Astrocyte (in vitro differentiated cells and primary cell): ENCODE measurements around the gene SP3. TPM values are rescaled to one million over a fixed set of nuclear protein-coding genes. Genes with fewer than 3 reads are reported as not detected.

ENCODE experiments used
- DNase-seq: peaks from one replicate; pipeline ENCODE4 v3.0.0-alpha.2; 2010; ENCODE audit warnings: low read depth
- FAIRE-seq: peaks from 2 replicates; lab custom pipeline; 2011; peaks lifted over from hg19 to GRCh38; lab: Jason Lieb, UNC
- H2AFZ ChIP-seq: 2 replicates; pipeline ENCODE4 v1.6.0; 2012; ENCODE audit warnings: low read depth, low read length, inconsistent platforms
- H3K27ac ChIP-seq: 2 replicates; pipeline ENCODE4 v1.5.1; 2011; ENCODE audit warnings: low read depth, low read length, inconsistent platforms
- H3K27me3 ChIP-seq: 2 replicates; pipeline ENCODE4 v1.6.0; 2011; ENCODE audit warnings: low read length, inconsistent platforms; ENCODE audit not compliant: insufficient read depth
- H3K36me3 ChIP-seq: 2 replicates; pipeline ENCODE4 v1.5.1; 2011; ENCODE audit warnings: low read length, inconsistent platforms; ENCODE audit not compliant: insufficient read depth
- H3K4me1 ChIP-seq: 2 replicates; pipeline ENCODE4 v1.5.1; 2011; ENCODE audit warnings: low read length, inconsistent platforms; ENCODE audit not compliant: insufficient read depth
- H3K4me2 ChIP-seq: 2 replicates; pipeline ENCODE4 v1.6.0; 2012; ENCODE audit warnings: low read length, inconsistent platforms
- H3K4me3 ChIP-seq: 2 replicates; pipeline ENCODE4 v1.5.1; 2011; ENCODE audit warnings: low read depth, mild to moderate bottlenecking, low read length, inconsistent platforms; ENCODE audit not compliant: insufficient read depth
- H3K79me2 ChIP-seq: 2 replicates; pipeline ENCODE4 v1.6.0; 2012; ENCODE audit warnings: mild to moderate bottlenecking, low read length, inconsistent platforms; ENCODE audit not compliant: insufficient read depth
- H3K9ac ChIP-seq: 2 replicates; pipeline ENCODE4 v1.6.0; 2012; ENCODE audit warnings: mild to moderate bottlenecking, low read length, inconsistent platforms
- H3K9me3 ChIP-seq: 2 replicates; pipeline ENCODE4 v1.5.1; 2012; ENCODE audit warnings: low read depth, mild to moderate bottlenecking, low read length, inconsistent platforms; ENCODE audit not compliant: insufficient read depth
- H4K20me1 ChIP-seq: 2 replicates; pipeline ENCODE4 v1.6.0; 2012; ENCODE audit warnings: low read length, inconsistent platforms; ENCODE audit not compliant: insufficient read depth
- H3K27ac Mint-ChIP-seq: one replicate; pipeline ENCODE4 v1.8.0; 2021; ENCODE audit warnings: mild to moderate bottlenecking, mixed read lengths; ENCODE audit not compliant: unreplicated experiment
- H3K27me3 Mint-ChIP-seq: one replicate; pipeline ENCODE4 v1.8.0; 2021; ENCODE audit warnings: low read depth, mixed read lengths; ENCODE audit not compliant: unreplicated experiment
- H3K36me3 Mint-ChIP-seq: one replicate; pipeline ENCODE4 v1.8.0; 2021; ENCODE audit warnings: low read depth, mixed read lengths; ENCODE audit not compliant: unreplicated experiment
- H3K4me1 Mint-ChIP-seq: one replicate; pipeline ENCODE4 v1.8.0; 2021; ENCODE audit warnings: low read depth, mixed read lengths; ENCODE audit not compliant: unreplicated experiment
- H3K4me3 Mint-ChIP-seq: one replicate; pipeline ENCODE4 v1.8.0; 2021; ENCODE audit warnings: mild to moderate bottlenecking, moderate library complexity, mixed read lengths; ENCODE audit not compliant: unreplicated experiment
- H3K9me3 Mint-ChIP-seq: one replicate; pipeline ENCODE4 v1.8.0; 2021; ENCODE audit warnings: mild to moderate bottlenecking, mixed read lengths; ENCODE audit not compliant: unreplicated experiment
- CTCF ChIP-seq: IDR thresholded peaks from 2 replicates; pipeline ENCODE4 v1.5.1; 2011; ENCODE audit warnings: low read depth, mild to moderate bottlenecking, inconsistent platforms, low read length, moderate library complexity; ENCODE audit not compliant: insufficient read depth
- EZH2 ChIP-seq: IDR thresholded peaks from 2 replicates; pipeline ENCODE4 v1.6.1; 2012; ENCODE audit warnings: mild to moderate bottlenecking, low read length, inconsistent platforms; ENCODE audit not compliant: insufficient read depth
- total RNA-seq: library from RNA; stranded (reverse); gene quantifications from 2 replicates; pipeline ENCODE4 v1.2.1, GENCODE V29; 2021

SP3 gene
- total RNA-seq, 1 donor from 2014 or later, result 59.6 TPM

GRCh38 chr2:174007010-174007409 is 41.8 kb upstream of the SP3 start:
- Histone ChIP-seq H3K9me3 (no peaks in the 10 kb centered on the region), H4K20me1 (no peaks in the 10 kb centered on the region), H3K4me3 (no peak overlapping the region), H3K4me2 (no peak overlapping the region), H3K27me3 (no peaks in the 10 kb centered on the region), H3K9ac (no peak overlapping the region), H2AFZ (no peak overlapping the region), H3K27ac (no peak overlapping the region), H3K4me1 (peaks cover 24% of the 10 kb centered on the region), H3K36me3 (no peaks in the 10 kb centered on the region), H3K79me2 (no peaks in the 10 kb centered on the region)
- no peak for TF ChIP-seq CTCF
- TF ChIP-seq EZH2, result no peak
- DNase-seq, result no peak
- H3K9me3 Mint-ChIP-seq, result peaks cover 3% of the 10 kb centered on the region
- H3K4me1 Mint-ChIP-seq, result peaks cover 18% of the 10 kb centered on the region
- H3K36me3 Mint-ChIP-seq, result no peaks in the 10 kb centered on the region
- H3K4me3 Mint-ChIP-seq, result no peak overlapping the region
- FAIRE-seq, result no peak
- no peak overlapping the region for H3K27ac Mint-ChIP-seq
- H3K27me3 Mint-ChIP-seq, result peaks cover 3% of the 10 kb centered on the region

- TF ChIP-seq CTCF, result no peak
- no peak for TF ChIP-seq EZH2
- DNase-seq, result peak; percentile 31
- peaks cover 3% of the 10 kb centered on the region for H3K9me3 Mint-ChIP-seq
- Histone ChIP-seq H3K4me2 (no peak overlapping the region), H3K27ac (no peak overlapping the region), H3K79me2 (no peaks in the 10 kb centered on the region), H3K9me3 (no peaks in the 10 kb centered on the region), H3K36me3 (no peaks in the 10 kb centered on the region), H3K4me3 (no peak overlapping the region), H2AFZ (no peak overlapping the region), H3K27me3 (no peaks in the 10 kb centered on the region), H3K9ac (no peak overlapping the region), H3K4me1 (peaks cover 24% of the 10 kb centered on the region), H4K20me1 (no peaks in the 10 kb centered on the region)
- peaks cover 18% of the 10 kb centered on the region for H3K4me1 Mint-ChIP-seq
- peaks cover 4% of the 10 kb centered on the region for H3K27me3 Mint-ChIP-seq
- no peak overlapping the region for H3K4me3 Mint-ChIP-seq
- H3K27ac Mint-ChIP-seq, result no peak overlapping the region
- FAIRE-seq, result no peak
- H3K36me3 Mint-ChIP-seq, result no peaks in the 10 kb centered on the region
These were observed 40.7 kb upstream of the SP3 start for GRCh38 chr2:174005801-174006419.

GRCh38 chr2:174004905-174005605 is 39.9 kb upstream of the SP3 start:
- peak overlapping the region; percentile 62 for H3K27ac Mint-ChIP-seq

More at GRCh38 chr2:174004905-174005605, 39.9 kb upstream of the SP3 start:
- H3K4me2 ChIP-seq, result peak overlapping the region; percentile 47
- H3K9me3 ChIP-seq, result no peaks in the 10 kb centered on the region
- H4K20me1 ChIP-seq, result no peaks in the 10 kb centered on the region
- no peaks in the 10 kb centered on the region for H3K27me3 ChIP-seq
- H3K4me1 ChIP-seq, result peaks cover 23% of the 10 kb centered on the region
- H3K4me3 ChIP-seq, result no peak overlapping the region
- H3K36me3 ChIP-seq, result no peaks in the 10 kb centered on the region
- H3K4me3 Mint-ChIP-seq, result no peak overlapping the region
- no peak overlapping the region for H2AFZ ChIP-seq
- H3K9me3 Mint-ChIP-seq, result peaks cover 3% of the 10 kb centered on the region
- H3K27ac ChIP-seq, result peak overlapping the region; percentile 2
- H3K79me2 ChIP-seq, result no peaks in the 10 kb centered on the region
- peak; percentile 90 for DNase-seq
- no peak for TF ChIP-seq EZH2
- no peak for TF ChIP-seq CTCF
- H3K27me3 Mint-ChIP-seq, result peaks cover 4% of the 10 kb centered on the region
- peaks cover 17% of the 10 kb centered on the region for H3K4me1 Mint-ChIP-seq
- FAIRE-seq, result peak; percentile 20
- peaks cover under 1% of the 10 kb centered on the region for H3K36me3 Mint-ChIP-seq
- no peak overlapping the region for H3K9ac ChIP-seq
